NCI-H82 treated with DMSO at 0.1 percent for 48 hours (cell line): ENCODE measurements around the gene COPS2.
"Not testable (repeated sequence)": the region's sequence is repeated elsewhere in the genome, so short reads cannot be mapped to it uniquely, and the experiment has no call there.

Source experiments
- DNase-seq: peaks from one replicate; lab custom pipeline; 2025; ENCODE audit not compliant: unreplicated experiment; lab: John Stamatoyannopoulos, UW

The COPS2 gene

DNA sequence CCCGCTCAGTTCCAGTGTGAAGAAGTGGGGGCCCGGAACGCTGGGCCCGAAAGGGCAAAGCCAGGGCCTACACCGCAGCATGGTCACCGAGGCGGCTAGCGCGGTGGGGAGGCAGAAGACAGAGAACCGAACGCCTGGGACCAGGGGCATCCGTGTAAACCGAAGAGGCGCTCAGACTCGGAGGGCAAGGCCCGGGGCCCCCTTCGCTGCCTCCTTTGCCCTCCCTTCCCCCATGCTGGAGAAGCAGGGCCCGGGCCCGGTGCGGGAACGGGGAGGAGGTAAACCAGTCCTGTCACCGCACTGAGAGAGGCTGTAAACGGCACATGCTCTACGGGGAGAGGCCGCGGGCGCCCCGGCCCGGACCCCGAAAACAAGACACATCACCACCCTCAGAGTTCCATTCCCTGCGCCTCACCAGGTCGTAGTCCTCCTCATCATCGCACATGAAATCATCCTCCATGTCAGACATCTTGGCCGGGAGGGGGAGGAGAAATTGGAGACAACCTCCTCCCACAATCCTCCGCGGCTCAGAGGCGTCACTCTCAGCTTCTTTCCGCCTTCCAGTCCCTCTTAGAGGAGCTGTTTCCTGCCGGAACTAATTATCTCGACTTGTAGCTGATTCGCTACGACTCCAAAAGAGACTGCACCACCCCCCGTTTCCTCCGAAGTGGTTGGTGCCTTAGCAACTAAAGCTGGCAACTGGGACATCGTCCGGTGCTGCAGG, at the start of gene COPS2:
Gene COPS2 (minus strand): TSS at position 490 of the 724 bp plus-strand sequence. CDS start 21 bp downstream, at position 469.
- peak; percentile 86 for DNase-seq

- DNase-seq = peak; percentile 37
Measured at GRCh38 chr15:49200347-49200746, 44.9 kb upstream of the COPS2 start.

DNA sequence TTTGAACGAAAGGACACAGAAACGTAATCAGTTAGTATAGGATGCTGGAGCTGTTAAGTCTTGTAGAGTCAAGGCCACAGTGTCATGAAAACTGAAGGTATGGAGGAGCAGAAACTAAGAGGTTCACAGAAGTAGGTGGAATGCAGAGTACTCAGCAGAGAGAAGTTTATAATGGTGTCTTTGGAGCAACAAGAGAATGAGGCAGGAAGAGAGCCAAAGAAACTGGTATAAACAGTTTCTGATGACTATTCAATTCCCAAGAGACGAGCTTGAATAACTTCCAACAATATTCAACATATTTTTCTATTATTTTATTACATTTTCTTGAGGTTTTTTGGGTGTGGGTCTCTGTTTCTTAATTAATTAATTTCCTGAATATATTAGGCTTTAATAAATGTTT, 44.3 kb upstream of the COPS2 start:
- DNase-seq = no peak

DNA sequence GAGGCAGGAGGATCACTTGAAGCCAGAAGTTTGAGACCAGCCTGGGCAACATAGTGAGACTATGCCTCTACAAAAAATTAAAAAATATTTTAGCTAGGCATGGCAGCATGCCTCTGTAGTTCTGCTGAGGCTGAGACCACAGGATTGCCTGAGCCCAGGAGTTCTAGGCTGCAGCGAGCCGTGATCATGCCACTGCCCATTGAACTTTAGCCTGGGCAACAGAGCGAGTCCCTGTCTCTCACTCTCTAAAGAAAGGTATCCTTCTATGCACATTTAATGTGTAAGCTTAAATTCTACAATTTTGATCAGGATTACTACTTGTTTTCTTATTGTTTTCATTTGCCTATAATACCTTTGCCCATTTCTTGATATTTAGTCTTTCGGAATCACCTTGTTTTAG, 41.5 kb upstream of the COPS2 start:
- no peak for DNase-seq

GRCh38 chr15:49191892-49192291, 36.5 kb upstream of the COPS2 start:
- DNase-seq = no peak

DNA sequence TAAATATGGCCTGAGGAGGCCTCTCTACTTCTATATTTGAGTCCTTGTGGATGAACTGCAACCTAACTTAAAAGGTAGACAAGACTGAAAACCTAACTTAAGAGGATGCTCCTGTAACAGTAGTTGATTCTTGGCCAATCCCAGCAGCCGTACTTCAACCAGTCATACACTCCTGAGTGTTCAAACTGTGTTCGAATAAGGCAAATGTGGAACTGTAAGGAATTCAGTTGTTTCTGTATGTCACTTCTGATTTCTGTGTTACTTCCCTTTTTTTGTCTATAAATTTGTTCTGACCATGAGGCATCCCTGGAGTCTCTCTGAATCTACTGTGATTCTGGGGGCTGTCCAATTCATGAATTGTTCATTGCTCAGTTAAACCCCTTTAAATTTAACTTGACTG, 35.2 kb upstream of the COPS2 start:
- DNase-seq = no peak

- no peak for DNase-seq
Measured at GRCh38 chr15:49189631-49190030, 34.2 kb upstream of the COPS2 start.

- no peak for DNase-seq
Measured at GRCh38 chr15:49188933-49189332, 33.5 kb upstream of the COPS2 start.

DNA sequence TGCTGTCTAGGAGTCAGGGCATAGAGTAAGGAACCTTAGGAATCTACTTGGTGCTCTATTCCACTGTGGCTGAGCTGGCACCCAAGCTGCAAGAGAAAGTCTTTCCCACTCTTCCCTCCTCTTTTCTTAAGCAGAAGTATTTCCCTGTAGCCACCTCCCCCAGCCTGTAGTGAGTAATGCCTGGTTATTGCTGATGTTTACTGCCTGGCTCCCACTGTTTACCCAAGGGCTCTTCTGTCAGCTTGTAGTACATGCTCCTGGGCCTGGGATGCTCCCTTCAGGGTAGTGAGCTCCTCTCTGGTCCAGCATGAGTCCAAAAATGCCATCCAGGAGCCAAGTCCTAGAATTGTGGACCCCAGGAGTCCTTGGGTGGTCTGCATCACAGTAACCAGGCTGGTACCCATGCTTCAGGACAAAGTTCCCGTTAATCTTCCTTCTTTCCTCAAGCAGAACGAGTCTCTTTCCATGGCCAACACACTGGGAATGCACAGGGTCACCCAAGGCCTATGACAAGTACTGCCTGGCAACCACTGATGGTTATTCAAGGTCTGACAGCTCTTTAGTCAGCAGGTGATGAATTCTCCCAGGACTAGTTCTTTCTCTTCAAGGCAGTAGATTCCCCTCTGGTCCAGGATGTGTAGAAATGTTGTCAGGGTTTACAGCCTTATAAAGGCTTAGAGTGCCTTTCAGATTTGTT, 32.3 kb upstream of the COPS2 start:
- no peak for DNase-seq

DNA sequence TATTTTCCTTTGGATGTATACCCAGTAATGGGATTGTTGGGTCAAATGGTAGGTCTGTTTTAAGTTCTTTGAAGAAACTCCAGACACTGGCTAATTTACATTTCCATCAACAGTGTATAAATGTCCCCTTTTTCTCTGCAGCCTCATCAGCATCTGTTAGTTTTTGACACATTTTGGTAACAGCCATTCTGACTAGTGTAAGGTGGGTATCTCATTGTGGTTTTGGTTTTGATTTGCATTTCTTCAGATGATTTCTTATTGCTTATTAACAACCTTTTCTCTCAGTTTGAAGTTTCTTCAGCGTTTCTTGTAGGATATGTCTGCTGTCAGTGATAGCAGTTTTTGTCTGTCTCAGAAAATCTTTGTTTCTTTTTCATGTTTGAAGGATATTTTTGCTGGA, 30.1 kb upstream of the COPS2 start:
- no peak for DNase-seq

GRCh38 chr15:49183741-49184140, 28.3 kb upstream of the COPS2 start:
- not testable (repeated sequence) for DNase-seq

DNA sequence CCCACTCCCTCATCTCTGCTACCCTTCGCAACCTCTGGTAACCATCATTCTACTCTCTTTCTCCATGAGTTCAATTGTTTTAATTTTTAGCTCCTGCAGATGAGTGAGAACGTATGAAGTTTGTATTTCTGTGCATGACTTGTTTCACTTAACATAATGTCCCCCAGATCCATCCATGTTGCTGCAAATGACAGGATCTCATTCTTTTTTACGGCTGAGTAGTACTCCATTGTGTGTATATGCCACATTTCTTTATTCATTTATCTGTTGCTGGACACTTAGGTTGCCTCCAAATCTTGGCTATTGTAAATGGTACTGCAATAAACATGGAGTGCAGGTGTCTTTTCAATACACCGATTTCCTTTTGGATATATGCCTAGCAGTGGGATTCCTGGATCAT, 26.7 kb upstream of the COPS2 start:
- DNase-seq = no peak

- DNase-seq = no peak
Measured at GRCh38 chr15:49179433-49180190, 24.2 kb upstream of the COPS2 start.

GRCh38 chr15:49178497-49178896, 23.1 kb upstream of the COPS2 start:
- no peak for DNase-seq

- DNase-seq = not testable (repeated sequence)
Measured at GRCh38 chr15:49175582-49176397, 20.4 kb upstream of the COPS2 start.

DNA sequence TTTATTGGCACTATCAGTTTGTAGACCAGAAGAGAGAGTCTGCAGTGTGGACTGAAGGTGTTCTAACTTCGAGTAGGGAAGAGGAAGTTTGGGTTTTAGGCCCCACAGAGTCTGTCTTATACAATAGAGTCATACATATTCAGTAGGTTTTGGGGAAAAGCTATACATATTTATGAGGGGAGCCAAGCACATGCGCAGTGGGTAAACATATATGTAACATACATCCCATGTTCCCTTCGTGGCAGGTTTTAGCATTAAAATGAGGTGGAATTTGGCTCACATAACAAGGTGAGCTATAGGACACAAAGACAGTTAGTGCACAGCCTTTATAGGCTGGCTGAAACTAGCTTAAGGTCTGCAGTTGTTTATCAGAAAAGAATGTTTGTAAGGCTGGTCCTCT, 19.5 kb upstream of the COPS2 start:
- no peak for DNase-seq

GRCh38 chr15:49171790-49172189, 16.4 kb upstream of the COPS2 start:
- no peak for DNase-seq

DNA sequence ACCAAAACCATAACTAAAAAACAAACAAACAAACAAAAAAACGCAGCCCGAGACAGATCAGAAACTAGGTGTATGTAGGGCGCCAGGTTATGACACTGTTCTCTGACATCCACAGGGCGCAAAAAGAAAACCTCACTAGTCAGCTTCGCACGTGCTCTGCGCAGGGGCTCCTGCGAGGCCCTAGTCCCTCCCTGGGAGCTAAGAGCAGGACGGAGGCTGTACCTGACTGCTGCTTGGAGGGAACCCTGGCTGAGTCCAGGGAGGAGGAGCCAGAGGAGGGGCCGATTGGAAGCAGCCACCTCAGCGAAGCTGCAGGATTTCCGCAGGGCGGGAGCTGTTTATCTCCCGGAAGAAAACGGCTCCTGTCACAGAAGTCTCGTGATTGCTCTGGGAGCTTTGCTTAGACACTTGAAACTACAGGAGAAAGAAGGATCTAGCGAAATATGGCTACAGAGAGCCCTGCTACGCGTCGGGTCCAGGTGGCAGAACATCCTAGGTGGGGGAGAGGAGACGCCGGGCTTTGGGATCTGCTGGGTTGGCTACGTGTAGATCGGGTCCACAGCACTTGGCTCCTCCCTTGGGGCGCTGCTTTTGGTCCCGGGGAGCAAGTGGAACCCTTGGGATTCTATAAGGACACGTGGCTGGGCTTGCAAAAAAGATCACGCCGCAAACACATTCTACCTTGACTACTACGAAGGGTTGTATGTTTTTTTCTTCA, 14.6 kb upstream of the COPS2 start, which contains the start of gene GALK2:
Gene GALK2 (plus strand): TSS at position 368 of the 718 bp plus-strand sequence. CDS start 76 bp downstream, at position 444.
- DNase-seq = peak; percentile 73

DNA sequence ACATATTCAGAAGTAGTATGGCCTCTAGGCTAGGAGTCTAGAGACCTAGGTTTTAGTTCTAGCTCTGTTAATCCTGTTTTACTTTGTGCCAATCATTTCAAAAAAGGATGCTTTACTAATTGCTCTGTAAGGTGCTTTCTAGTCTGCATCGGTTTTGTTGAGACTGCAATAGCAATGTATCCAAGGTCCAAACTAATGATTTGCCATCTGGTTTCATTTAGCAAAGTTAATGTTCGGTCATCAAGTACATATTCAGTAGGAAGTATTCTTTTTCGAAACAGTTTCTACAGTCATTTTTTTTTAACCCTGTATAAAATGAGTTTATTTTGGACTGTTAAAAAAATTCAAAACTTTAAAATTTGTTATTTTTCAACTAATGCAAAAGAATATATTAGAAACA, 12.6 kb upstream of the COPS2 start:
- no peak for DNase-seq

- DNase-seq = no peak
Measured at GRCh38 chr15:49164865-49165264, 9.5 kb upstream of the COPS2 start.
